SK-N-SH (cell line): Measurements from ENCODE around the gene ARHGEF10L. TPM values are rescaled to one million over a fixed set of nuclear protein-coding genes. Genes with fewer than 3 reads are reported as not detected.
A peak's percentile ranks its signal among the peaks of the same experiment; 100 is the strongest.

Experiments
- CTCF ChIA-PET: fragments of 300-600, 350-600 bp; formaldehyde crosslinking; extraction: SDS; loops from one replicate; lab custom pipeline; 2021; lab: Yijun Ruan, JAX
- POLR2A ChIA-PET: fragments of 350-600 bp; sonication (Branson Sonifier 250); formaldehyde crosslinking; extraction: SDS; loops from one replicate; lab custom pipeline; 2020; ENCODE audit warnings: antibody characterized with exemption, inconsistent platforms; lab: Yijun Ruan, JAX
- DNase-seq: peaks from one replicate; pipeline ENCODE4 v3.0.0; 2012
- H2AFZ ChIP-seq: fragments of 200-600 bp; sonication (generic); 2 replicates; pipeline ENCODE4 v1.8.1; 2016; ENCODE audit warnings: antibody characterized with exemption, mild to moderate bottlenecking, low read depth
- H3F3A ChIP-seq: fragments of 200-600 bp; sonication (generic); replicated peaks from 2 replicates; pipeline ENCODE3; 2016; ENCODE audit warnings: antibody characterized with exemption, mild to moderate bottlenecking; ENCODE audit not compliant: insufficient read depth
- H3K27ac ChIP-seq, 2 experiments: fragments of 200-500 bp in 1 of 2; fragments of 200-600 bp in 1 of 2; sonication (Bioruptor generic) in 1 of 2; sonication (generic), shearing (Covaris generic) in 1 of 2; 2 replicates each; pipeline versions ENCODE4 v1.5.1 to v1.6.1; 2014 to 2016; ENCODE audit warnings: low read depth in 2 of 2, inconsistent platforms in 1 of 2, low read length in 1 of 2, mild to moderate bottlenecking in 1 of 2, mixed read lengths in 1 of 2
- H3K27me3 ChIP-seq: fragments of 200-600 bp; sonication (generic), shearing (Covaris generic); 2 replicates; pipeline ENCODE4 v1.6.1; 2016; ENCODE audit warnings: mixed run types; ENCODE audit not compliant: insufficient read depth
- H3K36me3 ChIP-seq, 2 experiments: fragments of 200-500 bp in 1 of 2; fragments of 200-600 bp in 1 of 2; sonication (Bioruptor generic) in 1 of 2; sonication (generic) in 1 of 2; replicated peaks in 1 of 2; 2 replicates each; pipeline versions ENCODE3 to v1.5.1; 2014 to 2016; ENCODE audit warnings: low read length in 1 of 2, mild to moderate bottlenecking in 1 of 2; ENCODE audit not compliant: insufficient read depth in 2 of 2, control insufficient read depth in 1 of 2
- H3K4me1 ChIP-seq, 2 experiments: fragments of 200-500 bp in 1 of 2; fragments of 200-600 bp in 1 of 2; sonication (Bioruptor generic) in 1 of 2; sonication (generic), shearing (Covaris generic) in 1 of 2; 2 replicates each; pipeline versions ENCODE4 v1.5.1 to v1.6.1; 2014 to 2016; ENCODE audit warnings: low read depth in 1 of 2, low read length in 1 of 2, mixed run types in 1 of 2; ENCODE audit not compliant: insufficient read depth in 2 of 2, control insufficient read depth in 1 of 2
- H3K4me2 ChIP-seq: fragments of 200-600 bp; sonication (generic), shearing (Covaris generic); 2 replicates; pipeline ENCODE4 v1.6.1; 2017; ENCODE audit warnings: mixed run types
- H3K4me3 ChIP-seq, 2 experiments: fragments of 200-500 bp in 1 of 2; fragments of 200-600 bp in 1 of 2; sonication (Bioruptor generic) in 1 of 2; sonication (generic), shearing (Covaris generic) in 1 of 2; 2 replicates each; pipeline versions ENCODE4 v1.5.1 to v1.8.1; 2014 to 2016; ENCODE audit warnings: low read depth in 2 of 2, inconsistent platforms in 1 of 2, low read length in 1 of 2, mild to moderate bottlenecking in 1 of 2, mixed read lengths in 1 of 2, moderate library complexity in 1 of 2
- H3K79me2 ChIP-seq: fragments of 200-600 bp; sonication (generic); 2 replicates; pipeline ENCODE4 v1.8.1; 2017; ENCODE audit warnings: mild to moderate bottlenecking; ENCODE audit not compliant: insufficient read depth
- H3K9ac ChIP-seq: fragments of 200-600 bp; sonication (generic); 2 replicates; pipeline ENCODE4 v1.6.1; 2017; ENCODE audit warnings: mixed run types
- H3K9me2 ChIP-seq: fragments of 200-600 bp; sonication (generic); 2 replicates; pipeline ENCODE4 v1.6.1; 2017; ENCODE audit warnings: mixed run types
- H3K9me3 ChIP-seq: fragments of 200-600 bp; sonication (generic); 2 replicates; pipeline ENCODE4 v1.6.1; 2017; ENCODE audit warnings: mixed run types, mild to moderate bottlenecking, moderate library complexity
- H4K20me1 ChIP-seq: fragments of 200-600 bp; sonication (generic); 2 replicates; pipeline ENCODE4 v1.6.1; 2017; ENCODE audit warnings: mild to moderate bottlenecking, mixed run types; ENCODE audit not compliant: insufficient read depth
- ELF1 ChIP-seq: IDR thresholded peaks from 2 replicates; pipeline ENCODE4 v1.4.0; 2012
- EP300 ChIP-seq, 2 experiments: IDR thresholded peaks; 2 replicates each; pipeline versions ENCODE4 v1.4.0 to v1.6.1; 2012; ENCODE audit warnings: borderline replicate concordance in 1 of 2, low read depth in 1 of 2, low read length in 1 of 2
- FOXM1 ChIP-seq: IDR thresholded peaks from 2 replicates; pipeline ENCODE4 v1.4.0; 2012; ENCODE audit warnings: low read depth, mild to moderate bottlenecking
- GATA2 ChIP-seq: sonication (generic); formaldehyde crosslinking; IDR thresholded peaks from 2 replicates; pipeline ENCODE4 v1.5.0; 2020; ENCODE audit warnings: mild to moderate bottlenecking, missing genetic modification reagents
- POLR2AphosphoS5 ChIP-seq: IDR thresholded peaks from 2 replicates; pipeline ENCODE4 v1.6.1; 2012; ENCODE audit warnings: low read depth, low read length
- TEAD4 ChIP-seq: IDR thresholded peaks from 2 replicates; pipeline ENCODE4 v1.4.0; 2012; ENCODE audit warnings: mild to moderate bottlenecking, borderline replicate concordance; ENCODE audit not compliant: insufficient read depth
- WGBS: methylation state at CpG from one replicate; pipeline ENCODE4 v1.1.6; 2017; ENCODE audit warnings: low lambda C conversion rate; 5-methylcytosine and 5-hydroxymethylcytosine counted together
- polyA plus RNA-seq, 3 experiments: library from polyadenylated mRNA; depleted of rRNA; stranded (reverse); fragments of >200 nt; gene quantifications; 2 replicates each; pipeline ENCODE4 v1.2.3, GENCODE V29; 2012
- TF ChIP-seq, protein P1 (sequence below): fragments of 150-350 bp; IDR thresholded peaks from 2 replicates; pipeline ENCODE4 v1.6.1; 2016; ENCODE audit warnings: mild to moderate bottlenecking, low read depth, low read length
- TF ChIP-seq, protein P2 (sequence below): fragments of 150-350 bp; IDR thresholded peaks from 2 replicates; pipeline ENCODE4 v1.6.1; 2017; ENCODE audit warnings: antibody characterized with exemption, low read length, low read depth, borderline replicate concordance

The ARHGEF10L gene
- polyA plus RNA-seq, 1 of the 3 experiments (the other 2 are of a cell fraction) = 12.5 TPM

GRCh38 chr1:17562375-17562774 lies 22.9 kb downstream of the ARHGEF10L start:
- Histone ChIP-seq H3K79me2 (peaks cover 72% of the 10 kb centered on the region), H3K27ac (peak overlapping the region in 1 of 2 experiments; percentile 71; a peak in 1 of 4 replicates), H3K9ac (no peak overlapping the region), H2AFZ (no peak overlapping the region), H3K4me2 (no peak overlapping the region), H3K36me3 (no peaks in the 10 kb centered on the region), H3K4me1 (peaks cover 19 to 24% of the 10 kb centered on the region in 2 experiments; a peak in 3 of 4 replicates), H3K27me3 (no peaks in the 10 kb centered on the region), H3F3A (peaks cover 5% of the 10 kb centered on the region), H3K4me3 (no peak overlapping the region), H3K9me3 (no peaks in the 10 kb centered on the region), H4K20me1 (no peaks in the 10 kb centered on the region), H3K9me2 (no peaks in the 10 kb centered on the region)
- DNase-seq = no peak
- WGBS = 82% methylated on average over 5 of the region's 5 CpGs
- TF ChIP-seq FOXM1 (no peak), EP300 (IDR thresholded peaks at IDR 0.05; ENCODE audit: borderline replicate concordance in 1 of 2, low read depth in 1 of 2, low read length in 1 of 2) (no peak), ELF1 (no peak)
- TF ChIP-seq, protein P1, sequence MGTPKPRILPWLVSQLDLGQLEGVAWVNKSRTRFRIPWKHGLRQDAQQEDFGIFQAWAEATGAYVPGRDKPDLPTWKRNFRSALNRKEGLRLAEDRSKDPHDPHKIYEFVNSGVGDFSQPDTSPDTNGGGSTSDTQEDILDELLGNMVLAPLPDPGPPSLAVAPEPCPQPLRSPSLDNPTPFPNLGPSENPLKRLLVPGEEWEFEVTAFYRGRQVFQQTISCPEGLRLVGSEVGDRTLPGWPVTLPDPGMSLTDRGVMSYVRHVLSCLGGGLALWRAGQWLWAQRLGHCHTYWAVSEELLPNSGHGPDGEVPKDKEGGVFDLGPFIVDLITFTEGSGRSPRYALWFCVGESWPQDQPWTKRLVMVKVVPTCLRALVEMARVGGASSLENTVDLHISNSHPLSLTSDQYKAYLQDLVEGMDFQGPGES = no peak
- TF ChIP-seq, protein P2, sequence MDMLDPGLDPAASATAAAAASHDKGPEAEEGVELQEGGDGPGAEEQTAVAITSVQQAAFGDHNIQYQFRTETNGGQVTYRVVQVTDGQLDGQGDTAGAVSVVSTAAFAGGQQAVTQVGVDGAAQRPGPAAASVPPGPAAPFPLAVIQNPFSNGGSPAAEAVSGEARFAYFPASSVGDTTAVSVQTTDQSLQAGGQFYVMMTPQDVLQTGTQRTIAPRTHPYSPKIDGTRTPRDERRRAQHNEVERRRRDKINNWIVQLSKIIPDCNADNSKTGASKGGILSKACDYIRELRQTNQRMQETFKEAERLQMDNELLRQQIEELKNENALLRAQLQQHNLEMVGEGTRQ = no peak
- ChIA-PET POLR2A (no interaction called here), CTCF (interaction anchor here (2.1 kb wide), 1 partner anchor 45 kb away, joined by 8 read pairs; no protein-coding TSS in a partner anchor)

DNA sequence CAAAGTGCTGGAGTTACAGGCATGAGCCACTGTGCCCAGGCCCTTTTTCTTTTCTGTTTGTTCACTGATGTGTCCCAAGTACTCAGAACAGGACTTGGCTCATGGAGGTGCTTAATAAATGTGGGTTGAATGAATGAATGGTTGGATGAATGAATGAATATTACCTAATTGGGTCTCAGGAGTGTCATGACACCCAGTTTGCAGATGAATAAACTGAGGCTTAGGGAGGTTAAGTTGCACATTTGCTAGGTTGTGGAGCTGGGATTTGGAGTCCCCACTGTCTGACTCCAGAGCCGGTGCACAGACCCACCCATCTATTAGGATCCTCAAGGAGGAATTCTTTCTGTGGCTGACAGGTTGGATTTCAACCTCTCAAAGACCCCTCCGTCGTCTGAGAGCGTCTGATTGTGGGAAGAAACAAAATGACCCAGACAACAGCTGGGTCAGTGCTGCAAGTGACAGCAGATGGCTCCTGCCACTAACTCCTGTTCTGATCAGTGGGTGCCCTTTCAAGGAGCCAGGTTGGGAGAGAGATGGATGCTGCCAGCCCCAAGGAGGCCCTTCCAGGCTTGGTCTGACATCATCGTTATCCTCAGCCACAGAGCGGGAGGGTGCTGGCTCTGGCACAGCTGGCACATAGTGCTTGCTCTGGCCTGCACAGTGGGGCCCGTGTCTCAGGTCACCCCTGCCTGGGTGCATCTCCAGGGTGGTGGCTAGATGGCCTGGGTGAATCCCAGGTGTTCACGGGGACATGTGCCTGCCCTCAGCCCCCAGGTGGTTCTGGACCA lies 24.2 kb downstream of the ARHGEF10L start:
- no peaks in the 10 kb centered on the region for H3K36me3 ChIP-seq
- H3F3A ChIP-seq = peaks cover 5% of the 10 kb centered on the region
- no peak overlapping the region for H3K9ac ChIP-seq
- H3K9me2 ChIP-seq = no peaks in the 10 kb centered on the region
- POLR2A ChIA-PET = interaction anchor here (0.5 kb wide), 1 partner anchor 254 kb away, joined by 3 read pairs; no protein-coding TSS in a partner anchor
- H2AFZ ChIP-seq = no peak overlapping the region
- H4K20me1 ChIP-seq = no peaks in the 10 kb centered on the region
- no peak overlapping the region for H3K4me2 ChIP-seq
- no peak overlapping the region for H3K27ac ChIP-seq
- H3K4me1 ChIP-seq = peaks cover 16 to 28% of the 10 kb centered on the region in 2 experiments; a peak in 3 of 4 replicates
- DNase-seq = no peak
- no peak for TF ChIP-seq TEAD4
- no peak for TF ChIP-seq GATA2 (CRISPR knock-in tag)
- TF ChIP-seq POLR2AphosphoS5 = no peak
- H3K4me3 ChIP-seq = no peak overlapping the region
- WGBS = 79% methylated on average over 7 of the region's 8 CpGs
- H3K27me3 ChIP-seq = no peaks in the 10 kb centered on the region
- H3K79me2 ChIP-seq = peaks cover 70% of the 10 kb centered on the region
- CTCF ChIA-PET = interaction anchor here (0.7 to 2.1 kb wide), 3 partner anchors 9 to 44 kb away, joined by 3 to 8 read pairs (median 3); no protein-coding TSS in a partner anchor
- no peaks in the 10 kb centered on the region for H3K9me3 ChIP-seq
